Activated T-cell treated with anti-CD3 and anti-CD28 coated beads for 1 hour (primary cell): ENCODE results near the gene SMARCD3.

Source experiments
- DNase-seq: peaks from one replicate; pipeline ENCODE4 v3.0.0-alpha.2; 2020; ENCODE audit warnings: low read depth

SMARCD3 gene

GRCh38 chr7:151236406-151236805 lies 12.1 kb downstream of the SMARCD3 start:
- DNase-seq: no peak

DNA sequence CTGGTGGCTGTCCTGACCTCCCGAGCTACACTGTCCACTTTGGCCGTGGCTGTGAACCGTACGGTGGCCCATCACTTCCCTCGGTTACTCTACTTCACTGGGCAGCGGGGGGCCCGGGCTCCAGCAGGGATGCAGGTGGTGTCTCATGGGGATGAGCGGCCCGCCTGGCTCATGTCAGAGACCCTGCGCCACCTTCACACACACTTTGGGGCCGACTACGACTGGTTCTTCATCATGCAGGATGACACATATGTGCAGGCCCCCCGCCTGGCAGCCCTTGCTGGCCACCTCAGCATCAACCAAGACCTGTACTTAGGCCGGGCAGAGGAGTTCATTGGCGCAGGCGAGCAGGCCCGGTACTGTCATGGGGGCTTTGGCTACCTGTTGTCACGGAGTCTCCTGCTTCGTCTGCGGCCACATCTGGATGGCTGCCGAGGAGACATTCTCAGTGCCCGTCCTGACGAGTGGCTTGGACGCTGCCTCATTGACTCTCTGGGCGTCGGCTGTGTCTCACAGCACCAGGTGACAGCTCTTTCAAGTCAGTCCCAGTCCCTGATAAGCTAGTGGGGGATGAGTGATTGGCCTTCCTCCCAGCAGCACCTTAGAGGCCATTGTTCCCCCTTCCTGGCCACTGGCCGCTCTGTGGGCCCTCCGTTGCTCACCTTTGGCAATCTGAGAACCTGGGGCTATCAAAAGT lies 13.3 kb downstream of the SMARCD3 start:
- DNase-seq: no peak

DNA sequence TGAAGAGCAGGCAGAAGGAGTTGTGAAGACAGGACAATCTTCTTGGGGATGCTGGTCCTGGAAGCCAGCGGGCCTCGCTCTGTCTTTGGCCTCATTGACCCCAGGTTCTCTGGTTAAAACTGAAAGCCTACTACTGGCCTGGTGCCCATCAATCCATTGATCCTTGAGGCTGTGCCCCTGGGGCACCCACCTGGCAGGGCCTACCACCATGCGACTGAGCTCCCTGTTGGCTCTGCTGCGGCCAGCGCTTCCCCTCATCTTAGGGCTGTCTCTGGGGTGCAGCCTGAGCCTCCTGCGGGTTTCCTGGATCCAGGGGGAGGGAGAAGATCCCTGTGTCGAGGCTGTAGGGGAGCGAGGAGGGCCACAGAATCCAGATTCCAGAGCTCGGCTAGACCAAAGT lies 14.7 kb downstream of the SMARCD3 start:
- DNase-seq: no peak

GRCh38 chr7:151232917-151233701 lies 15.4 kb downstream of the SMARCD3 start:
- peak; percentile 54 for DNase-seq

GRCh38 chr7:151232091-151232916 lies 16.2 kb downstream of the SMARCD3 start, which contains the start of gene CHPF2:
CHPF2 (plus strand) TSS chr7:151232483; CDS start chr7:151234012, 1,529 bp downstream.
- DNase-seq: peak; percentile 79

GRCh38 chr7:151231080-151231479 lies 17.4 kb downstream of the SMARCD3 start:
- DNase-seq: no peak

DNA sequence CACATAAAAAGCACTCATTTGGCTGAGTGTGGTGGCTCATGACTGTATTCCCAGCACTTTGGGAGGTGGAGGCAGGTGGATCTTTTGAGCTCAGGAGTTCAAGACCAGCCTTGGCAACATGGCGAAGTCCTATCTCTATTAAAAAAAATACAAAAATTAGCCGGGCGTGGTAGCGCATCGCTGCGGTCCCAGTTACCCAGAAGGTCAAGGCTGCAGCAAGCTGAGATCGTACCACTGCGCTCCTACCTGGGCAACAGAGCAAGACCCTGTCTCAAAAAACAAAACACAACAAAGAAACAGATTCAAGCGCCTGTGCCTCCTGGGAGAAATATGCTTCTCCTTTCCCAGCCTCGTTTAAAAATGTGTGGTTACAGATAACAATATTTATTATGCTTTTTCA lies 19.2 kb downstream of the SMARCD3 start:
- DNase-seq: no peak

DNA sequence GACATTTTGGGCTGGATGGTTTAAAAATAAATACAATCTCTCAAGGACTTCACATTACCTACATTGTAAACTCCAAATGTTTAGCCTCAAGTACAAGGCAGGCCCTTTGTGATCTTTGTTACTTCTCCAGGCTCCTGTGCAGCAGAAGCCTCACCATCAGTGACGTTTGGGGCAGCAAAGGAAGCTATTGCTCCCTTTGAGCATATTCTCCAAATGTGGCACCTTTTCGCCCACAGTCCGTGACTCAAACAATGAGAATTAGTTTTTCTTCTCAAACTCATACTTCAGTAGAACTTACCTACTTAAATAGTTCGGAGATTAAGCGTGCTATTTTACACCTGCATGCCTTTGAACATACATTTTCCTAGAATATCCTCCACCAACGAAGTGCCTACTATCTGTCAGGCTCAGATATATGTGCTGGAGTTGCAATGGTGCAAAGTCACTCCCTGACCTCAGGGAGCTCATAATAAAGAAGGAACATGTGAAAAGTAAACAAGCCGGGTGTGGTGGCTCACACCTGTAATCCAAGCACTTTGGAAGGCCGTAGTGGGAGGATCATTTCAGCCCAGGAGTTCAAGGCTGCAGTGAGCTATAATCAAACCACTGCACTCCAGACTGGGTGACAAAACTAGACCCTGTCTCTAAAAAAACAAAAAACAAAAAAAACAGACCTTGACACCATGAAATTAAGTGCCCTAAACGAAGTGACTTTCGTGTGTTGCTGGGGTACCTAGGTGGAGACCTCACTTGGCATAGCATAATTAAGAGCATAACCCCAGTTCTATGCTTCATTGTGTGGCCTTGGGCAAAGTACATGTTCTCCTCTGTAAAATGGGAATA lies 20.2 kb downstream of the SMARCD3 start:
- DNase-seq: no peak

GRCh38 chr7:151226875-151227782 lies 21.4 kb downstream of the SMARCD3 start, which contains the start of gene ABCF2:
ABCF2 (minus strand) TSS chr7:151227205; CDS start chr7:151226458, 747 bp downstream.
- peak; percentile 97 for DNase-seq

DNA sequence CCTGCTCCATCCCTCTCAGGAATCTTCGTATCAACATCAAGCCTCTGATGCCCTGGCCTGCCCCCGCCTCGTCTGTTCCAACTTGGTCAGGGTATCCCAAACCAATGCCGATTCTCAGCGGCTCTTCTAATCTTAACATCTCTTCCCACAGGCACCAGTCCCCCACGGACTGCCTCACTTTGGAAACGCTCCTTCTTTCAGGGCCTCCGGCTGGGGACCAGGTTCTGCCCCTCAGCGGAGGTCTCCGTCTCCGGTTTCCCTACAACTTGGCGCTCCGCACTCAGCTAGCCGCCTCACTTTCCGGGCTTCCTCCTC lies 22.0 kb downstream of the SMARCD3 start:
- no peak for DNase-seq

DNA sequence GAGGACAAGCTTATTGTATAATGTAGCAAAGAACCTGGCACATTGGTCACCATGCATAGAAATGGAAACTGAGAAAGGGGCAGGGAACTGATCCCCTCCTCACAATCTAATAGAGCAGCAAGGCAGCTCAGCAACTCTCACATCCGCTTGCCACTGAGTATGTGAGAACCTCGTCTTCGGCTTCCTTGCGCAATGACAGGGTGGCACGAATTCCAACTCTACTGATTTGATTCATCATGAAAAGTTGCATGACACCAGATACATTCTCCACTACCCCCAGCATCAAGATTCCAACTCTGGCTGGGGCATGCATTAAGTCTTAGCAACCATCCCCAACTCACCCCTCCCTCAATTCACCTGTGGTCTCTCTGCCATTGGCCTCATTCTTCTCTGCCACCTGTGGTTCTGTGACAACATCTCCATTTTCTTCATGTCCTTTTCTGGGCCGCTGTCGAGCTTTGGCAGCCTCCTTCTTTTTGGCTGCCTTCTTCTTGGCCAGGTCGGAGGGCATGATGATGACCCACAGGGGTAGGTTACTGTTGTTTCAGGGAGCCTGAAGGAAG lies 22.5 kb downstream of the SMARCD3 start:
- DNase-seq: no peak

GRCh38 chr7:151223728-151224127 lies 24.8 kb downstream of the SMARCD3 start:
- no peak for DNase-seq

GRCh38 chr7:151218170-151218569 lies 30.3 kb downstream of the SMARCD3 start:
- no peak for DNase-seq

GRCh38 chr7:151215396-151215795 lies 33.1 kb downstream of the SMARCD3 start:
- no peak for DNase-seq

DNA sequence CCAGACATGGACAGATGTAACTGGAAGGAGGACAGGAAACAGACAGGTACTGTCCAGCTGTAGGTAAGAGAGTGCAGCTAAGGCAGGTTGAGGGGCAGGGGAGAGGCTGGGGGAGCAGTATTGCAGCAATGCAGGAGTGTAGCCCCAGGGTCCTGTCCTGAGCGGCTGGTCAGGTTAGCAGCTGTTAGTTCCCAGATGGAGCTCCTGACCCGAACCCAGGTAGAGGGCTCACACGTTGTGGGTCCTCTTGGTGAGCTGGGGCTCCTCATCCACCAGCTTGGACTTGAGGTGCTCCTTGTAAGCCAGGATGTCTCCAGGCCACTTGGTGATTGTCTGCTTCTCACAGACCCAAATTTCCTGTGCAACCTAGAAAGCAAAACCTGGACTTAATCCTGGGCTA lies 34.7 kb downstream of the SMARCD3 start:
- no peak for DNase-seq

GRCh38 chr7:151212626-151213025 lies 35.9 kb downstream of the SMARCD3 start:
- no peak for DNase-seq

GRCh38 chr7:151211155-151211772 lies 37.2 kb downstream of the SMARCD3 start:
- no peak for DNase-seq

DNA sequence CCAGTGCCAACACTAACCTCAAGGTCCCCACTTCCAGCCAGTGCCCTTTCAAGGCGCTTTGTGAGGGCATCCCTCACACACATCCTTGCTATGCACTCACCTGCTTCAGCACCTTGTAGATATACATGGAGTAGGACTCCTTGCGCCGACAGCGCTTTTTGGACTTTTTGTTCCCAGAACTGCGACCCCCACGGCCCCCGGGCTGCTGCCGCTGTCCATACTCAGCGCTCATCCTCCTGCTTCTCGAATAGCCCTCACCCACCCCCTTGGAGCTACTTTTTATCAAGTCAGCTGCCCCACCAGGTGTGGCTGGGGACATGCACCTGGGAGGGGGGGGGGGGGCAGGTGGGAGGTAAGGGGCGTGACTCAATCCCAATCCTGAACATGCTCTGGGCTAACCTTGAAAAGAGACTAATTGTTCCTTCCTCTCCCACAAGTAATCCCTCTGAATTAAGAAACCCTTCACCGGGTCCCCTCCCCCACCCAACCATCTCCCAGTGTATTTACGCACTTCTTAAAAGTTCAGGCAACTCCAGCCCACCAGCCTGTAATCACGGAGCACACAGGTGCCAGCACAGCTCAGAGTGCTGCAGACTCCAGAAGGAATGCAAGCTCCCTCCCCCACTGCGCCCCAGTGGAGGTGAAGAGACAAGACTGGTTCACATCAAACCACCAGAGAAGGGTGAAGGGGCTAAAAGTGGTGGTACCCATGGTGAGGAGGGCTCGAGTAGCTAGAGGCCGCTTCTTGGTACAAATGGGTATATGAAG lies 38.2 kb downstream of the SMARCD3 start, which contains the start of gene H2BK1:
H2BK1 (minus strand) TSS at position 402 of the 768 bp plus-strand sequence; CDS start at position 232, 170 bp downstream.
- DNase-seq: no peak

DNA sequence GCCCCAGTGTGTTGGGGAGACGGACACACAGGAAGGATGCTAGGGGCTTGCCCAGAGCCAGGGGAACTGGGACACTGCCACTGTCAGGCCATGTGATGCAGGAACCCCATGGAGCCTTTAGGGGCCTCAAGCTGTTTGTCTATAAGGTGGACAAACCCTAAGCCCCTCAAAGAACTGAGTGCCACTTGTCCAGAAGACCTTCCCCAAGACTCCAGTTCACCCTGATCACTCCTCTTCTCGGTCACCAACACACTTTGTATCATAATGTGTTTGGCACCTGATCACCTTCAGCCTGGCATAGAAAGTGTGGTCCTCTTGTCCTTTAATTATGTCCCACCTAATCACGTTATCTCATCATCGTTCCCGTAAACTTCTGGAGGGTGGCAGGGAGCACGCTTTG lies 38.9 kb downstream of the SMARCD3 start:
- no peak for DNase-seq
